GM21825 (cell line): ENCODE measurements around the gene CORO1C.
"Not testable (repeated sequence)": the region's sequence is repeated elsewhere in the genome, so short reads cannot be mapped to it uniquely, and the experiment has no call there.

Source experiments
- ATAC-seq: cut with Tn5 transposase; IDR thresholded peaks from one replicate; pipeline ENCODE4 v1.9.1; 2021; ENCODE audit warnings: mild to moderate bottlenecking, moderate library complexity; ENCODE audit not compliant: unreplicated experiment

CORO1C gene

GRCh38 chr12:108638141-108638827 is 93.0 kb downstream of the CORO1C start:
- ATAC-seq = no peak

DNA sequence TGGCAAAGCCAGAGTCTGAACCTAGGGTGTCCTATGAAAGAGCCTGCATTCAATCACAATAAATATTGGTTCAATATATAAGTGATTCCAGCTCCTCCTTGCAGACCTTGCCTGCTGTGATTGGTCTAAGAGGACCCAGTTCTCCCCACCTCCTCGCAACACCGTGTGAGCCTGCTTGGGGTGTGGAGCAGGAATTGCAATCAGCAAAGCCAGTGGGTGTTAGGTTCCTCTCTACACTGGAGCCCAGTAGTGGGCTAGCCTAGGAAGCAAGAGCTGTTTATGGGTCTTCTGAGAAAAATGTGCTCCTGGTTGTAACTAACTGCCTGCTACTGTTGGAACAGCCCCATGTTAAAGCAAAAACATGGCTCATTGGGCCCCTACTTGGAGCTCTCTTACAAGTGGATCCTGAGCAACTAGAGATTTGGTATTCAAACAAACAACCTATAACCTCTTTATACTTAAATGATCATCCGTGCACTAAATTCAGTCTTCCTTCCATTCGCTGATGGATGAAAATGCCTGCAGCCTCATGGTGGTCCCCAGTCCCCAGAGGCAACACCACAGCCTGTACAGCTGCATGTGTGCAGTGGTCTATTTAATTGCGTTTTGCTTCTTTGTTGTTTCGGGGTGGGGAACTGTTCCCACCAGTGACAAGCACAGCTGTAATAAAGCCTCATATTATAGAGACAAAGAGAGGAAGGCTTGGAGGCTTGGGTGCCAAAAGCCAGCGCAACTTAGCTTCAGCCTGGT is 93.9 kb downstream of the CORO1C start:
- no peak for ATAC-seq

DNA sequence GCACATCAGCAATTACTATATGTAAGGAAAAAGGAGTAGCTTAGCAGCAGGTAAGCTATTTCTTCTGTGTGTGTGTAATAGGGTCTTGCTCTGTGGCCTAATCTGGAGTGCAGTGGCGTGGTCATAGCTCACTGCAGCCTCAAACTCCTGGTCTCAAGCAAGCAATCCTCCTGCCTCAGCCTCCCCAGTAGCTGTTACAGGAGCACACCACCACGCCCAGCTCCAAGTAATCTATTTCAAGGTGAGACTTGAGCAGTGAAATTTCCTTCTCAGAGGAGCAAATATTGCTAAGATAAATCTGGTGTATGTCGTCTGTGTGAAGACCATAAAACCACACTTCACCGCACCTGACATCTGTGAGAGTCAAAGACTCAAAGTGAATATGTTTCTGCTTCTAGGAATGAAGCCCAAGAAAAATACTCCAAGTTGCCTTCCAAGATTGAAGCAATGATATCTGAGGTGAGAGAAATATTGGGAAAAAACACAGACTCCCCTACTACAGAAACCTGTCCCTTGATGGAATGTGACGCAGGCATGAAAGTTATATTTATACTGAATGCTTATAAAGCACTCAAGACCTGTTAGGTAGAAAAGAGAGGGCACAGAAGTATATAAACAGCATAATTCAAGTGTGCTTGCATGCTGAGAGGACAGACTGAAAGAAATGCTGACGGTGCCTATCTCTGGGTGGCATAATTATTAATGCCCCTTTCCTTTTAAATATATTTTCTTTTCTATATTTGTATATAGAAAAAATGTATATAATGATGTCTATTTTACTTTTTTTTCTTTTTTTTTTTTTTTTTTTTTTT is 95.1 kb downstream of the CORO1C start:
- no peak for ATAC-seq

DNA sequence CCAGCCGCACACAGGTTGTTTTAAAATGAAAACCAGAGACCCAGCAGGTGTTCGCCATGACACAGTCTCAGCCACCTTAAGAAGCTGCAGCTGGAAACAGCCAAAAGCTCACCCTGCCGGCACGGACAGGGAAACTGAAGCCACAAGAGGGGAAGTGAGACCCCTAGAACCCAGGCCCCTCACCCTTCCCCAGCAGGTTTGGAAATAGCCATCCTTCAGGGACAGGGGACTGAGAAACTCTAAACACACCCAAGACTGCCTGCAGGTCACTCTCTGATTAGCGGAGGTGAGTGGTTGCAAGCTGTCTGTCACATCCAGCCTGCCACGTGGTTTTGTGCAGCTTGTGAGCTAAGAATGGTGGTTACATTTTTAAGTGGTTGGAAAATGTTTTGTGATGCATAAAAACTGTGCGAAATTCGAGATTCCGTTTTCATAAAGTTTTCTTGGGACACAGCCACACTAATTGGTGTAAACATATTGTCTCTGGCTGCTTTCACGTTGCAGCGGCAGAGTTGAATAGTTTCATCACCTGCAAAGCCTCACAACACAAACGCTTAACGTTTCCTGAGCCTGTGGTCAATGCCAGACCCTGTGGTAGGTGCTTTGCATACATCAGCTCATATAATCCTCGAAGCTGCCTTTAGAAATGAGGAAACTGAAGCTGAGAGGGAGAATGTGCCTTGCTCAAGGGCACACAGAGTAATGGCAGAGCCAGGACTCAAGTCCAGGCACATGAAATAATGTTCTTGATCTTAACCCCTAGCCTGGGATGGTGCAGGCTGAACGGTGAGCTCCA is 95.9 kb downstream of the CORO1C start:
- ATAC-seq = peak; percentile 50

DNA sequence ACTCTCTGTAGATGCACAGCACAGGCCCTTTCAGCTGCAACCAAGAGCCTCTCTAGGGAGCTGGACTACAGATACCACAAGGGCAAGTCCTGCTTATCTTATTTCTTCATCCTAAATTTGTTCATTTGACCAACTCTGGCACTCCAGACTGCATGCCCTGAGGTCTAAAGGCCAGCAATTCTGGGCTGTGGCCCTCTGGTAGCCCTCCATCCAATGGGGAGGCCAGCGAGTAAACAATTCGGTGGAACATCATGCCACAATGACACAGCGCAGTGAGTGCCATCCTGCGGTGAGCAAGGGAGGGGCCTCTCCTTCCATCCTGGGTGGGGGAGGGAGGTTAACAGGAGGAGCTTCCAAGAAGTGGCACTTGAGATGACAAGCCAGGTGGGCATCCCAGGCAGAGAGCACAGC is 97.0 kb downstream of the CORO1C start:
- ATAC-seq = no peak

DNA sequence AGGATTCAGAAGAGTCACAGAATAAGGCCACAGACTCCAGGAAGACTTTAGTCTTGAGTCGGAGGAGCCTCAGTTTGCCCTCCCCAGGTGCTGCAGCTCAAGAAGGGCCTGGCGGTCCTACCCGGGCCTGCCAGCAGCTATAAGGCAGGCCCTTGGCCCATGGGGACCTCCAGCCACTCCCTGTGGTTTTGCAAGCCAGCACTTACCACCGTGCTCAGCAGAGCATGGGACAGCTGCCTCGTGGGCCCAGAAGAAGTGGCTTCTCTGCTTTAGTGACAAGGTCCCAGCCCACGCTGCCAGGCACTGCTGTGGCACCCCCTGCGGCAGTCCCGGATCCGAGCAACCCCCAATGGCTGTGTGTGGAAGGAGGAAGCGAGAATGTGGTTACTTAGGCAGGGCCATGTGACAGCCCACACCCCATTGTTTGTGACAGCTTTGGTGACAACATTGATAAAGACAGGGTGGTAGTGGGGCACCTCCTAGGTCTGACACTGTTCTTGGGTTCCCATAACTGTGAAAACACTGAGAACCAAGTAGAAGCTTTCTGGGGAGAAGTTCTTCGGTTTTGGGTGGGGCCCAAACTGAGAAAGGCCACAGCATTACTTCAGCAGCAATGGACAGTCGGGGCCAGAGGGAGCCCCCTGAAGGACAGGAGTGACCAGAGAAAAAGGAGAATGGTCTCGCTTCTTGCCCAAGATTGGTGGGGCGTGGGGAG is 97.6 kb downstream of the CORO1C start, which contains the start of gene SELPLG:
SELPLG (minus strand) TSS at position 361 of the 715 bp plus-strand sequence. CDS start 9,587 bp downstream, outside the sequence.
- ATAC-seq = peak; percentile 61

DNA sequence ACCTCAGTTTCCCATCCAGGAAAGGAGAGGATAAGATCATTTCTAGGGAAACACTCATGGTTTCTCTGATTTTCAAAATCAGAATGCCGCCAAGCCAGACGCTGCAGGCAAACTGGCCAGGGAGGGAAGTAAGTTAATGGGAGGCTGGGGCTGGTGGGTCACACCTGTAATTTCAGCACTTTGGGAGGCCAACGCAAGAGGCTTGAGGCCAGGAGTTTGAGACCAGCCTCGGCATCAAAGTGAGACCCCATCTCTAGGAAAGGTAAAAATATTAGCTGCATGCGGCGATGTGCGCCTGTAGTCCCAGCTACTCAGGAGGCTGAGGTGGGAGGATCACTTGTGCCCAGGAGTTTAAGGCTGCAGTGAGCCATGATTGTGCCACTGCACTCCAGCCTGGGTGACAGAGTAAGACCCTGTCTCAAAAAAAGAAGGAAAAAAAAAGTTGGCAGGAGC is 98.2 kb downstream of the CORO1C start:
- no peak for ATAC-seq

DNA sequence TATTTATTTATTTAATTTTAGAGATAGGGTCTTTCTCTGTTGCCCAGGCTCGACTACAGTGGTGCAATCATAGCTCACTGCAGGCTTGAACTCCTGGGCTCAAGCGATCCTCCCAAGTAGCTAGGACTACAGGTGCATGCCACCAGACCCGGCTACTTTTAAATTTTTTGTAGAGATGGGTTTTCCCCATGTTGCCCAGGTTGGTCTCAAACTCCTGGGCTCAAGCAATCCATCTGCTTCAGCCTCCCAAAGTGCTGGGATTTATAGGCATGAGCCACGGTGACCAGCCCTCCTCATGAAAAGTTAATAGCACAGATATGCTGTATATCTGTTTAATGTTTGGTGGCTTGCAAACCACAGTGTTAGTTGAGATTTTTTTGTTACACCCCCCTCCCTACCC is 100.1 kb downstream of the CORO1C start:
- not testable (repeated sequence) for ATAC-seq

DNA sequence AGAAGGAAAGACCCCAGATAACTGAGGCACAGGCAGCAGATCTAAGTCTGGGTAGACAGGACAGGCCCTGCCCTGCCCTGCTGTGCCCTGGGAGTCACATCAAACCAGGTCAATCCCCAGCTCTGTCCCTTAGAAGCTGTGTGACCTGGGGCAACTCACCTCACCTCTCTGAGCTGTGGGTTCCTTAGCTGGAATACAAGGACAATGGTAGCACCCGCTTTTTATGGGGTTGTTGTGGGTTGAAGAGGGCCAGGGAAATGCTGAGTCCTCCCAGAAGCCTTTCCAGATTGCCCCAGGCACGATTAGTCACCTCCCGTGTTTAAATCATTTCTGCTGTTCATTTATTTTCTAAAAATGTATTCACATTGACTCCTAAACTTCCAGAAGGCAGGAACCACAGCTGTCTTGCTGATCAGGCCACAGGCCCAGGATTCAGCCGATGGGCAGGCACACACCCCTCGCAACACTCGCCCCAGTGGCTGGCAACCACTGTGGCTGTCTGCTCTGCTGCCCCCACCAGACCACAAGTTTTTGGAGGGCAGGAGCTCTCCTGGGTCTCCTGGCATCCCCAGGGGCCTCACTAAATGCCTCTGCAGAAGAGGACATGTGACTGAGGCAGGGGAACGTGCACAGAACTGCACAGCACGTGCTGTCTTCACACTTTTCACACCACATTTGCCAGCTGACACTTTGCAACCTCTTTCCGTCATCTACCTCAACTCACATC is 100.7 kb downstream of the CORO1C start:
- no peak for ATAC-seq

DNA sequence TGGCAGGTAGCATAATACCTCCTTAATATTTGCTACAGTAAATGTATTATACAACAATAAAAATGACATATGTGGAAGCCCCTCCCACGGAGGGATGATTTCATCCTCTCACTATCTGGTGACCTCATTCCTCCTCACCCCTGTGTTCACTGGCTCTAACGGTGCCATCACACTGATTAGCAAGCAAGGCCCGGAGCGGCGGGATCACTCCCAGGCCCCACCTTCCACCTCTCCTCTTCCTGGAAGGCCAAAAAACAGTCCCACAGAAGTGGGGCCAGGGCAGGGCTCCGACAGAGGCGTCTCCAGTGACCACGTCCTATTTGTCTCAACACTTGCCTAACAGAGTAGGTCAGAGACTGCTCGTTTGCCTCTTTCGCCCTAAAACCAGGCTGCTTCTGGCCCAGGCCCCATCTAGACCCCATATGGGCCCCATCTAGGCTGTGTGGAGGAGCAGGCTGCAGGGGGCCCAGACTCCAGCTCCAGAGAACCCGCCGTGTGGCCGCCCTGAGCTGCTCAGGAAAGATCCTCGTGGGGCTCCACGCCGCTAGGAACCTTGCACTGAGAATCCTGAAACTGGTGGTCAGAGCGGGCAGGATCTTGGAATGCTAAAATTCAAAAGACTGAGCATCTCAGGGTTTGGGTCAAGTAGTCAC is 101.4 kb downstream of the CORO1C start:
- ATAC-seq = no peak

DNA sequence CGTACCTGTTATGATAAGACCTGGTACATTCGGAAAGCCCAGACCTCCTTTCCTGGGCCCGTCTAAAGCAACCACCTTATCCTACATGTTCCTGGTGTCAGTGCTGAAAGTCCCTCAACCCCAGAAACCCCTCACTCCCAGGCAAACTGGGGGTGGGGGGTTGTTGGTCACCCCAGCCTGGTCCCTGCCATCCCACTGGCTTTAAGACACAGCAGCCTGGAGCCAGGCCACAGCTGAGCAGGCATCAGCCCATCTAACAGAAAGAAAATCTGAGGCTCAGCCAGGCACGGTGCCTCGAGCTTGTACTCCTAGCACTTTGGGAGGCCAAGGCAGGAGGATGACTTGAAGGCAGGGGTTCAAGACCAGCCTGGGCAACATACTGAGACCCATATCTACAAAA is 102.2 kb downstream of the CORO1C start:
- ATAC-seq = no peak

- no peak for ATAC-seq
These were observed 104.0 kb downstream of the CORO1C start for GRCh38 chr12:108627134-108627920.

GRCh38 chr12:108625228-108625627 is 106.1 kb downstream of the CORO1C start:
- ATAC-seq = no peak

DNA sequence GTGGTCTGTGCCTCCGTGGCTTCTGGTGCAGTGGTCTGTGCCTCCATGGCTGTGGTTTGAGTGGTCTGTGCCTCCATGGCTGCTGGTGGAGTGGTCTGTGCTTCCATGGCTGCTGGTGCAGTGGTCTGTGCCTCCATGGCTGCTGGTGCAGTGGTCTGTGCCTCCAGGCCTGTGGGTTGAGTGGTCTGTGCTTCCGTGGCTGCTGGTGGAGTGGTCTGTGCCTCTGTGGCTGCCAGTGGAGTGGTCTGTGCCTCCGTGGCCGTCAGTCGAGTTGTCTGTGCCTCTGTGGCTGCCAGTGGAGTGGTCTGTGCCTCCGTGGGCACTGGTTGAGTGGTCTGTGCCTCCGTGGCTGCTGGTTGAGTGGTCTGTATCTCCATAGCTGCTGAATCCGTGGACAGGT is 107.7 kb downstream of the CORO1C start:
- ATAC-seq = no peak

GRCh38 chr12:108622921-108623514 is 108.3 kb downstream of the CORO1C start:
- no peak for ATAC-seq

- ATAC-seq = no peak
These were observed 108.9 kb downstream of the CORO1C start for GRCh38 chr12:108622421-108622820.

DNA sequence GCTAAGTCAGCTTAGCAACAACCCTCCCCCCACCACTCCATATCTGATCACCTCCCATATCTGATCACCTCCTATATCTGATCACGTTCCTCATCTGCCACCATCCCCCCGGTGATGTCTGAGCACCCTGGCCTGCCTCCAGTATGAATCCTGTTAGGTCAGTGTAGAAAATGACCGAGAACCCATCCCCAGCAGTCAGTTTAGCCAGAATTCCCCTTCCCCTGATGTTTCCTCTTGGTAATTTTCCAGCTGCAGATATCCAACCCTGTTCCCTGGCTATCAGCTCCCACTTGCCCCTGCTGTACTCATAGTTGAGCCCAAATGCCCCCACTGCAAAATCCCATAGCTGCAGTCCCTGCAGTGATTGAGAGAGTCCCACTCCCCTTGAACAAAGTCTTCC is 110.2 kb downstream of the CORO1C start:
- no peak for ATAC-seq
